H1 (cell line): ENCODE results near the gene HOXD10.

ENCODE experiments used
- CEBPB ChIP-seq: IDR thresholded peaks from 2 replicates; pipeline ENCODE4 v1.6.1; 2012; ENCODE audit warnings: low read depth, low read length
- CHD1 ChIP-seq: IDR thresholded peaks from 2 replicates; pipeline ENCODE4 v1.6.1; 2012; ENCODE audit warnings: low read depth, low read length, improper control_type of control experiment
- CTCF ChIP-seq, 3 experiments: IDR thresholded peaks; 1 replicate in 2 of 3; 2 replicates in 1 of 3; pipeline versions ENCODE4 v1.5.1 to v1.6.1; 2011; ENCODE audit warnings: low read length in 3 of 3, mild to moderate bottlenecking in 3 of 3, inconsistent platforms in 2 of 3, low read depth in 1 of 3, moderate library complexity in 1 of 3; ENCODE audit not compliant: insufficient read depth in 1 of 3; ENCODE audit errors: control extremely low read depth in 1 of 3
- EGR1 ChIP-seq: IDR thresholded peaks from 2 replicates; pipeline ENCODE4 v1.6.1; 2011; ENCODE audit warnings: low read depth, low read length, borderline replicate concordance
- HDAC2 ChIP-seq, 2 experiments: fragments of 300-600 bp in 1 of 2; sonication (generic) in 1 of 2; IDR thresholded peaks; 2 replicates each; pipeline ENCODE4 v1.6.1; 2011 to 2012; ENCODE audit warnings: low read depth in 2 of 2, low read length in 2 of 2, mild to moderate bottlenecking in 2 of 2, moderate library complexity in 2 of 2, borderline replicate concordance in 1 of 2, inconsistent platforms in 1 of 2
- HDAC6 ChIP-seq: IDR thresholded peaks from one replicate; pipeline ENCODE4 v1.7.1; 2012; ENCODE audit warnings: low read depth, mild to moderate bottlenecking, inconsistent platforms, low read length, moderate library complexity
- POLR2AphosphoS5 ChIP-seq: IDR thresholded peaks from 2 replicates; pipeline ENCODE4 v1.6.1; 2011; ENCODE audit warnings: low read depth, low read length
- RAD21 ChIP-seq, 2 experiments: IDR thresholded peaks in 1 of 2; conservative IDR thresholded peaks in 1 of 2; 2 replicates each; pipeline ENCODE4 v1.6.1; 2011; ENCODE audit warnings: low read depth in 2 of 2, low read length in 2 of 2, improper control_type of control experiment in 1 of 2, inconsistent platforms in 1 of 2, mild to moderate bottlenecking in 1 of 2, moderate library complexity in 1 of 2
- YY1 ChIP-seq: IDR thresholded peaks from 2 replicates; pipeline ENCODE4 v1.6.1; 2011; ENCODE audit warnings: low read depth, mild to moderate bottlenecking, low read length

GRCh38 chr2:176098366-176099158, 18.0 kb upstream of the HOXD10 start:
- TF ChIP-seq CTCF (IDR thresholded peaks at IDR 0.05; ENCODE audit: control extremely low read depth in 1 of 3, insufficient read depth in 1 of 3, low read depth in 1 of 3, low read length in 3 of 3) (no peak), POLR2AphosphoS5 (no peak), CHD1 (no peak), CEBPB (no peak), HDAC6 (no peak), HDAC2 (IDR thresholded peaks at IDR 0.05; ENCODE audit: borderline replicate concordance in 1 of 2, low read depth in 2 of 2, low read length in 2 of 2) (no peak), YY1 (no peak), RAD21 (IDR thresholded peaks at IDR 0.05 in 1 of 2, conservative IDR thresholded peaks at IDR 0.05 in 1 of 2; ENCODE audit: low read depth in 2 of 2, low read length in 2 of 2) (no peak), EGR1 (no peak)
